A549 treated with dexamethasone at 1 μM for 4 hours (cell line): ENCODE measurements around the gene PDP2. TPM values are rescaled to one million over a fixed set of nuclear protein-coding genes. Genes with fewer than 3 reads are reported as not detected.

Source experiments
- total RNA-seq: library from RNA; stranded (reverse); fragments of 200-300 nt; extraction: Qiagen RNA extraction; gene quantifications from 5 replicates; pipeline ENCODE4 v1.2.3, GENCODE V29; 2022

PDP2 gene
- 5.2 to 9.7 TPM (median 7.0 TPM) in 5 replicates for total RNA-seq

GRCh38 chr16:66880288-66881013, at the start of gene PDP2:
PDP2 (plus strand) TSS chr16:66880515; CDS start chr16:66884285, 3,770 bp downstream.

GRCh38 chr16:66844342-66845079, 35.8 kb upstream of the PDP2 start, which contains the start of gene CA7:
CA7 (plus strand) TSS chr16:66844414; CDS start chr16:66844488, 74 bp downstream.

GRCh38 chr16:66918803-66919568, 38.7 kb downstream of the PDP2 start, which contains the start of gene CDH16:
CDH16 (minus strand) TSS chr16:66918885; CDS start chr16:66918065, 820 bp downstream.

GRCh38 chr16:66925322-66925840, 45.1 kb downstream of the PDP2 start, which contains the start of gene RRAD:
RRAD (minus strand) TSS chr16:66925535; CDS start chr16:66925179, 356 bp downstream.

GRCh38 chr16:66934138-66934838, 54.0 kb downstream of the PDP2 start, which contains the start of gene CIAO2B:
CIAO2B (minus strand) TSS chr16:66934402; CDS start chr16:66934364, 38 bp downstream.

GRCh38 chr16:66935314-66936011, 55.1 kb downstream of the PDP2 start, which contains the start of gene CES2:
CES2 (plus strand) TSS chr16:66935516; CDS start chr16:66935636, 120 bp downstream.

Other genes with a start within 250 kb of the PDP2 start
- gene CMTM4, start 183.8 kb upstream of the PDP2 start, total RNA-seq, result 23.2 to 39.8 TPM (median 36.7 TPM) in 5 replicates
- gene DYNC1LI2, start 128.9 kb upstream of the PDP2 start, total RNA-seq, result 41.5 to 57.9 TPM (median 49.8 TPM) in 5 replicates
- 0.05 to 0.08 TPM (median 0.07 TPM) in 3 of 5 replicates, not detected in the others for gene TERB1, start 78.9 kb upstream of the PDP2 start, total RNA-seq
- gene NAE1, start 49.5 kb upstream of the PDP2 start, total RNA-seq, result 62.4 to 66.4 TPM (median 65.8 TPM) in 5 replicates
- 0.08 TPM in 1 of 5 replicates, not detected in the others for gene CA7, start 36.1 kb upstream of the PDP2 start, total RNA-seq
- gene CDH16, start 38.4 kb downstream of the PDP2 start, total RNA-seq, result 7.7 to 11.6 TPM (median 9.9 TPM) in 5 replicates
- 64.4 to 86.4 TPM (median 77.1 TPM) in 5 replicates for gene RRAD, start 45.0 kb downstream of the PDP2 start, total RNA-seq
- gene CIAO2B, start 53.9 kb downstream of the PDP2 start, total RNA-seq, result 146 to 179 TPM (median 172 TPM) in 5 replicates
- 31.4 to 42.9 TPM (median 38.4 TPM) in 5 replicates for gene CES2, start 55.0 kb downstream of the PDP2 start, total RNA-seq
- gene CES3, start 80.8 kb downstream of the PDP2 start, total RNA-seq, result 2.0 to 3.0 TPM (median 2.6 TPM) in 5 replicates
- gene CES4A, start 108.1 kb downstream of the PDP2 start, total RNA-seq, result 3.1 to 6.7 TPM (median 4.7 TPM) in 5 replicates
- gene CBFB, start 148.6 kb downstream of the PDP2 start, total RNA-seq, result 54.0 to 76.9 TPM (median 70.6 TPM) in 5 replicates
- gene PHAF1, start 229.4 kb downstream of the PDP2 start, total RNA-seq, result 24.4 to 28.0 TPM (median 26.4 TPM) in 5 replicates